Esophagus squamous epithelium (tissue), 4 donors: Measurements from ENCODE around the gene PVRIG.
"Not testable (repeated sequence)": the region's sequence is repeated elsewhere in the genome, so short reads cannot be mapped to it uniquely, and the experiment has no call there.

Experiments used
- POLR2A ChIP-seq, 4 donors: fragments of 450-650 bp; IDR thresholded peaks; one replicate each; pipeline ENCODE4 v1.6.1; 2017; ENCODE audit warnings: antibody characterized with exemption in 4 of 4, mild to moderate bottlenecking in 4 of 4, moderate library complexity in 3 of 4
- TF ChIP-seq, protein P1 (sequence below), 6 experiments: fragments of 450-650 bp in 4 of 6; fragments of 200-600 bp in 2 of 6; sonication (generic) in 2 of 6; IDR thresholded peaks; one replicate each; pipeline ENCODE4 v1.5.1; 2016 to 2019; ENCODE audit warnings: antibody characterized with exemption in 6 of 6, mild to moderate bottlenecking in 4 of 6, moderate library complexity in 4 of 6

DNA sequence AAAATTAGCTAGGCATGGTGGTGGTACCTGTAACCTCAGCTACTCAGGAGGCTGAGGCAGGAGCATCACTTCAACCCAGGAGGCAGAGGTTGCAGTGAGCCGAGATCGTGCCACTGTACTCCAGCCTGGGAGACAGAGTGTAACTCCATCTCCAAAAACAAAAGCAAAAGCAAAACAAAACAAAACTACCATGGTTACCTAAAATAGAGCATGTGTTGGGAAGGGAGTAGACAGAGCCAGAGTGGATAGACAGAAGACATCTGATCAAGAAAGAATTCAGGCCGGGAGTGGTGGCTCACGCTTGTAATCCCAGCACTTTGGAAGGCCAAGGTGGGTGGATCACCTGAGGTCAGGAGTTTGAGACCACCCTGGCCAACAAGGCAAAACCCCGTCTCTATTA is 46.1 kb downstream of the PVRIG start:
- TF ChIP-seq, protein P1, sequence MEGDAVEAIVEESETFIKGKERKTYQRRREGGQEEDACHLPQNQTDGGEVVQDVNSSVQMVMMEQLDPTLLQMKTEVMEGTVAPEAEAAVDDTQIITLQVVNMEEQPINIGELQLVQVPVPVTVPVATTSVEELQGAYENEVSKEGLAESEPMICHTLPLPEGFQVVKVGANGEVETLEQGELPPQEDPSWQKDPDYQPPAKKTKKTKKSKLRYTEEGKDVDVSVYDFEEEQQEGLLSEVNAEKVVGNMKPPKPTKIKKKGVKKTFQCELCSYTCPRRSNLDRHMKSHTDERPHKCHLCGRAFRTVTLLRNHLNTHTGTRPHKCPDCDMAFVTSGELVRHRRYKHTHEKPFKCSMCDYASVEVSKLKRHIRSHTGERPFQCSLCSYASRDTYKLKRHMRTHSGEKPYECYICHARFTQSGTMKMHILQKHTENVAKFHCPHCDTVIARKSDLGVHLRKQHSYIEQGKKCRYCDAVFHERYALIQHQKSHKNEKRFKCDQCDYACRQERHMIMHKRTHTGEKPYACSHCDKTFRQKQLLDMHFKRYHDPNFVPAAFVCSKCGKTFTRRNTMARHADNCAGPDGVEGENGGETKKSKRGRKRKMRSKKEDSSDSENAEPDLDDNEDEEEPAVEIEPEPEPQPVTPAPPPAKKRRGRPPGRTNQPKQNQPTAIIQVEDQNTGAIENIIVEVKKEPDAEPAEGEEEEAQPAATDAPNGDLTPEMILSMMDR (IDR thresholded peaks at IDR 0.05) = not testable (repeated sequence)
- TF ChIP-seq POLR2A (IDR thresholded peaks at IDR 0.05) = not testable (repeated sequence)
